ENCODE results near the gene CUBN. TPM values are rescaled to one million over a fixed set of nuclear protein-coding genes. Genes with fewer than 3 reads are reported as not detected.
"Not testable (repeated sequence)": the region's sequence is repeated elsewhere in the genome, so short reads cannot be mapped to it uniquely, and the experiment has no call there.

CUBN gene
- total RNA-seq, 2 experiments from 2014 or later: 0.19 to 0.59 TPM

DNA sequence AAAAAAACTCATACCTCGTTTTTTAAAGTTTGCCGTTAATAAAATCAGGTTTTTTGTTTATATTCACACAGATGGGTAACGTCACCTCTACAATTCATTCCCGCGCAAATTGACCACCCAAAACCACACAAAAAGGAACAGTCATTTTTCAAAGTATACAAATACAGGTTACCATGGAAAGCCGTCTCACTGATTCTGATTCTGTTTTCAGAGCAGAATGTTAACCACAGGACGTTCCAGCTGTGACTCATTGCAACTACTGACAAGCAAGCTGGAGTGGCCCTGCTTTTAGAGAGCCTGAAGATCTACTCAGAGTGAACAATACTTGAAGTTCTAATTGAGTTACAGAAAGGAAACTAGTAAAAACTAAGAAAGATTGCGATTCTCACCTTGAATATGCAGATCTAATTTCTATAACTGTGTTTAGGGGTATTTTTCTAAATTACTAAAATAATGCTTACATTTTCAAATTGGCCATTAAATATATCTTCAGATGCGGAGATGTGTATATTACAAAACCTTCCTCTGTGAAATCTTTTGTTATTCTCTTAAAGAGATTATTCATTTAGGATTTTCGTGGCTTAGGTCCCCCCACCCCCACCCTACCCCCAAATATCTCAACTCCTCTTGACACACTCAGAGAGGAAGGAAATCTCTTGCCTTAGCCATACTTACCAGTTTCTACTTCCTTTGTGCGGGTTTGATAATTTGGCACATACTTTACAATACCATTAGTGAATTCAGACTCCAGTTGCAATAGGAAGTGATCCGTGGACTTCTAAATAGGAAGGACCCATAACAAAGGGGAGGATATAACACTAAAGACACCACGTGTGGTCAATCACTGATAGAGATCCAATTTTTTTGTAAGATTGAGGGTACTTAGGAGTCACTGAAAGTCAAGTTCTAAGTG, 106.0 kb downstream of the CUBN start:
- CTCF ChIA-PET: interaction anchor here (1.1 to 1.9 kb wide), 3 partner anchors 178 to 207 kb away, joined by 3 to 4 read pairs (median 4); partner anchors contain the start of genes TRDMT1 and VIM

GRCh38 chr10:17022896-17023295, 106.7 kb downstream of the CUBN start:
- CTCF ChIA-PET: interaction anchor here (1.0 to 1.5 kb wide), 2 partner anchors 178 to 207 kb away, joined by 4 read pairs; partner anchors contain the start of gene TRDMT1
- POLR2A ChIA-PET: interaction anchor here (0.7 to 2.0 kb wide), 3 partner anchors 20 to 343 kb away, joined by 4 to 10 read pairs (median 5); no protein-coding TSS in a partner anchor

More for the DNA sequence above, 106.0 kb downstream of the CUBN start:
- POLR2A ChIA-PET: interaction anchor here (0.7 to 2.0 kb wide), 4 partner anchors 21 to 621 kb away, joined by 4 to 10 read pairs (median 4); partner anchors contain the start of gene STAM

DNA sequence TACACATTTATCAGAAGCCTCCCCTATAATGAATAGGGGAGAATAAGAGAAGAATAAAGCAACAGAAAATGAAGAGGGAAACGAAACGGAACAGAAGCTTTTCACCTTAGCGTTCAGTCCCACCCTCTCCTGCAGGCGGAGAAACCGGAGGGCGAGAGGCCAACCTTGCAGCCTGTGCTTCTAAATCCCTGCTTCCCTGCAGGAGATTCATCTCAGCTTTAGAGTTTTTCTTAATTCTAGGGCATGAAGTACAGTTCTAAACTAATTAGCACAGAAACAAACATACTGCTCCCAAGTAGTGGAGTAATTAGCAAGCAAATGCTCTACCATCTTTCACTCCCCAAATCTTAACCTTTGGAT, 107.2 kb downstream of the CUBN start:
- POLR2A ChIA-PET: interaction anchor here (0.5 to 2.0 kb wide), 2 partner anchors 179 to 207 kb away, joined by 4 to 10 read pairs; partner anchors contain the start of gene TRDMT1
- CTCF ChIA-PET: interaction anchor here (1.0 kb wide), 1 partner anchor 208 kb away, joined by 4 read pairs; no protein-coding TSS in a partner anchor

DNA sequence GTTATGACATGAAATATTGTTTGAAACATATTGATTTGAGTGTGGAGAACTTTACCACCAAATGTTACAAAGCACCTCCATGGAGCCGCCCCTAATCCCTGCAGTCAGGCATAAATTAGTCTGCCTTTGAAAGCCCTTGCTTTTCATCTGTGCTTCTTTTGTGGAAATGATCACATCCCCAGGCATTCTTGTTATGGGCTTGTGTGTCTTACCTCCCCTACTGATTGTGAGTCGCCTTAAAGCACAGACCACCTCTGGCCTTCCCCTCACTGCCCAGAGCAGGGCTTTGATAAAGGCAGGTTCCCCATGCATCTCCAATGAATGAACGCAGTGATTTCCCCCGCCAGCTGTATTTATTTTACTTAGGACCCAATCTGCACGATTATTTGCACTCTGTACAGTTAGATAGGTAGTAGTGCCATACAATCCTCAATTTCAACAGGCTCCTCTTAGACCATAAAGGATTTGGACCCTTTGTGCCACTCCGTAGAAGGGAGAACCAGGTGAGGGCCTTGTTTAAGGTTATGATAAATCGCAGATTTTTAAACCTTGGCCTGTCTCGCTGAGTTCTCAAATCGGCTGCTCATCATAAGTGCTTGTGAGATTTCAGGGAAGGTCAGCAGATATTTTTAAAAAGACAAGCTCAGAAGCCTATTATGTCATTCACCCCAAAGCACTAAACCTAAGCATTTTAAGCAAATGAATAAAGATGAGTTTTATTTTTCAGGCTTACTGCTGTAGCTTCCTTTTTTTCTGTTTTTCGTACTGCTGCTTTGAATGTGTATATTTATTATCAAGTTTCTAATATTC, 107.8 kb downstream of the CUBN start:
- CTCF ChIA-PET: interaction anchor here (1.0 kb wide), 1 partner anchor 208 kb away, joined by 4 read pairs; no protein-coding TSS in a partner anchor
- POLR2A ChIA-PET: interaction anchor here (0.5 to 2.0 kb wide), 2 partner anchors 179 to 207 kb away, joined by 4 to 10 read pairs; partner anchors contain the start of gene TRDMT1

DNA sequence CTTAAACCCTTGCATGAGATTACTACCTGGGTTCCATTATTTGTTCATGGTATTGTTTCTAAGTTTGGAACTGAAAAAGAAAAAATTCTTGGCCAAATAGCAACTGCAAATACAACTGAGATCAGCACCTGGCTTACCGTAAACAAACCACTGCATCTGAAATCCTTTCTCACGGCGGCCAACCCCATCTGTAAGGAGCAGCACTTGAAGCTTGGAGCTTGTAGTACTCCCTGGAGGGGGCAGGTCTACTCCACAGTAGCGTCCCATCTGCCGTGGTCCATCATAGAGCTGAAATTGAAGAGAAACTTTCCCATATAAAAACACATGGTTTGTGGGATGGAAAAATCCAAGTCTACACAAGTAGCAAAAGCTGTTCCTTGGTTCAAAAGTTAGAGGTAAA, 109.9 kb downstream of the CUBN start:
- ChIA-PET CTCF (no interaction called here), POLR2A (no interaction called here)

DNA sequence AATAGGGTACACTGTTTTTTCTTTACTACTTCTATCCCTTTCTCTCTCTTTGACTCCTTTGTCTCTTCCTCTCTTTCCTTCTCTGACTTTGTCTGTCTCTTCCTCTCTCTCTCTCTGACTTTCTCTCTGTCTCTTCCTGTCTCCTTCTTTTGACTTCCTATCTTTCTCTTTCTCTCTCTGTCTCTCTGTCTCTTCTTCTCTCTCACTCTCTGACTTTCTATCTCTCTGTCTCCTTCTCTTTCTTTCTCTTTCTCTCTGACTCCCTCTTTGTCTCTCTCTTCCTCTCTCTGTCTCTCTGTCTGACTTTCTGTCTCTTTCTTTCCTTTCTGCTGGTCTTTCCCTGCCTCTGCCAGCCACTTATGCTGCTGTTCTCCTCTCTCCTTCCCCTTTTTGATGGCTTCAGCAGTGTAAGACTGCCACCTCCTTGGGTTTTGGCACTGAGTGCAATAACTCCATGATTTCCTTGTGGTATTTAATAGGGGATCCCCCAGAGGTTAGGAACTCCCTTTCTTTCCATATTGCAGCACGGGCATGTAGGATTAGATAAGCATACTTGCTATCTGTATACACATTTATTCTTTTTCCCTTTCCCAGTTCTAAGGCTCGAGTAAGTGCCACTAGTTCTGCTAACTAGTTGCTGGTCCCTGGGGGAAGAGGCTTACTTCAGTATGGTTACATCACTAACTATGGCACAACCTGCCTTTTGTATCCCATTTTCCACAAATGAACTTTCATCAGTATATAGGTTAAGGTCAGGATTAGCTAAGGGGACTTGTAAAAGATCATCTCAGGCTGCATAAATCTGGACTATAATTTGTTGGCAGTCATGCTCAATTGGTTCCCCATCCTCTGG, 116.3 kb downstream of the CUBN start:
- CTCF ChIA-PET, POLR2A ChIA-PET: not testable (repeated sequence)

- POLR2A ChIA-PET, CTCF ChIA-PET: not testable (repeated sequence)
These were observed 116.9 kb downstream of the CUBN start for GRCh38 chr10:17012731-17013130.

GRCh38 chr10:17010363-17011145, 119.1 kb downstream of the CUBN start:
- CTCF ChIA-PET: no interaction called here
- POLR2A ChIA-PET: no interaction called here

- ChIA-PET POLR2A (no interaction called here), CTCF (no interaction called here)
These were observed 120.4 kb downstream of the CUBN start for GRCh38 chr10:17009212-17009700.

- CTCF ChIA-PET: no interaction called here
- POLR2A ChIA-PET: no interaction called here
These were observed 122.2 kb downstream of the CUBN start for GRCh38 chr10:17007418-17007770.

DNA sequence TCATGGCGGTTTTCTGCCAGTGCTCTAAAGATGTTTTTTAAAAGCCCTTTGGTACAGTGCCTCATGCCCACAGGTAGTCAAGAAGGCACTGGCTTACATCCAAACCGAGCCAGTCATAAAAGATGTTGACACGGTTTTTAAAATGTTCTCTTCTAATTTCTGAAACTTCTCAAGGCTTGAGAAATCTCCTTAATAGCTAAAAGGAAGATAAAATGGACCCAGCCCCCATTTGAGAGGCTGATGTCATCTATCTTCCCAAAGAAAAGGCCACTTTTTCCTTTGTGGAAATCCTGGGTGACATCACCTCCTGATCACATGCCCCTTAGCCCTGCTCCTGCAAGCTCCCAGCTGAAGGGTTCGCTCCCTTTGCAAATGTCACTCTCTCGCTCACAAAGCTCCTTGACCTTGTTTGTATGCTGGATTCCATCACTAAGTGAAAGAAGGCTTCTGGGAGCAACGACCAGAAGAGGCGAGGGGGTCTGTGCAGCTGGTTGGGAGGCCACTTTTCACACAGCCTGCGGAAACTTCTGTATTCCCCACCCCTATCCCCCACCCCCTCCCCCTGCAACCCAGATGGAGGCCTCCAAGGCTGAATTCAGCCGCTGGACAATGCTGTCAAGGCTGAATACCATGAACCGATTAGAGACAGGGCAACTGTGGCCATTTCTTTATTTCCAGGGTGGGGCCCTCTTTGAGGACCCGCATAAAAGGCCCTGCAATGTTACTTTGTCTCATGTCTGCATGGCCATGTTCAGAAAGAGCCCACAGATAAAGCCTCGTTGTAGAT, 122.8 kb downstream of the CUBN start:
- CTCF ChIA-PET: no interaction called here
- POLR2A ChIA-PET: no interaction called here

DNA sequence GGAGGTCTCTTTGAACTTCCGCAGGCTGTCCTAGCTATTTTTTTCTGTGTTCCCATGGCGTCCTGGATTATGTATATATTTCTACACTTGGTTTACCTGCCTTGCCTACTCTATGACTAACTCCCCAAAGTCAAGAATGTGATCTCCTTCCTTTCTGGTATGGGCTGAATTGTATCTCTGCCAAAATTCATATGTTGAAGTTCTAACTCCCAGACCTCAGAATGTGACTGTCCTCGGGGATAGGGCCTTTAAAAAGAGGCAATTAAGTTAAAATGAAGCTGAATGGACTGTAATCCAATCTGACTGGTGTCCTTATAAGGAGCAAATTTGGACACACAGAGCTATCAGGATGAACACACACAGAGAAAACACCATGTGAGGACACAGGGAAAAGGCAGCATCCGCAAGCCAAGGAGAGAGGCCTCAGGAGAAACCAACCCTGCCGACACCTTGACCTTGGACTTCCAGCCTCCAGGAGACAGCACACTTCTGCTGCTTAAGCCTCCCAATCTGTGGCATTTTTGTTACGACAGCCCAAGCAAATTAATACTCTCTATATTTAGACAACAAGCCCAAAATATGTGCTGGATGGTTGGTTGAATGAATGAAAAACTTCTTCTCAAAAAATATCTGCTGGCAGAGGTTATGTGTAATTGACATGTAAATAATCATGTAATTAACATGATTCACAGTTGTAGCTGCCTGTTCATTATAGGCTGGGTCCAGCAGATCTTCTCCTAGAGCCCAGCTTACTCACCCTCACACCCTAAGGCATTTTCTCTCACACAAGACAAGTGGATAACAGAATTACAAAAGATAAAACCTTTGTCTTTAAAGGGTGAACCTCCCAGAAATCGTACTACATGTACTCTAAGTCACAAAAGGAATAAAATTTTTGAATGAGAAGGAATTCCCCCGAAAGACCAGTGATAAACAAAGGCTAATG, 123.7 kb downstream of the CUBN start:
- ChIA-PET POLR2A (no interaction called here), CTCF (no interaction called here)

GRCh38 chr10:17004801-17005380, 124.7 kb downstream of the CUBN start:
- ChIA-PET POLR2A (no interaction called here), CTCF (interaction anchor here (0.9 kb wide), 1 partner anchor 209 kb away, joined by 3 read pairs; no protein-coding TSS in a partner anchor)

- CTCF ChIA-PET: interaction anchor here (0.9 kb wide), 1 partner anchor 210 kb away, joined by 3 read pairs; no protein-coding TSS in a partner anchor
- POLR2A ChIA-PET: no interaction called here
These were observed 125.8 kb downstream of the CUBN start for GRCh38 chr10:17003651-17004286.

DNA sequence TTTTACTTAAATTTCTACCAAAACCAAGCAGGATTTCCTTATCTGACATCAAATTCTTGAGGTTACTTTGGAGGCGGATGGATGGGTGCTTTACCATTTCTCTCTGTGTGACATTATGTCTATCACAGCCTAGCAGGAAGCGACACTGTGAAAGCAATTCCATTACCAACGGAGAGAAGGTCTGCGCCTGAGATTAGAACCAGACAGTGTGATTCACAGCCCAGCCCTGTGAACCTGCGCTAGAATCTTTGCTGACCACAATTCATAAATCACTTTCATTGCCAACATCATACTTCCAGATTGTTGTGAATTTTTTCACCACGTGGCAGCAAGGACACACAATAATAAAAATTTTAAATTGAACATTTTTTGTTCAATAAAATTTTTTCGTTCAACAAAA, 126.5 kb downstream of the CUBN start:
- POLR2A ChIA-PET: interaction anchor here (0.6 to 0.7 kb wide), 2 partner anchors 20 to 22 kb away, joined by 3 to 4 read pairs; no protein-coding TSS in a partner anchor

More for the DNA sequence above, 126.5 kb downstream of the CUBN start:
- CTCF ChIA-PET: no interaction called here

Measured in activated CD8-positive, alpha-beta memory T cell treated with anti-CD3 and anti-CD28 coated beads for 36 hours (primary cell).